ENCODE data around the gene P2RY2.
"Not testable (repeated sequence)": the region's sequence is repeated elsewhere in the genome, so short reads cannot be mapped to it uniquely, and the experiment has no call there.

Gene P2RY2

GRCh38 chr11:73270016-73270854, 52.2 kb downstream of the P2RY2 start:
- no peak for DNase-seq

- no peak for DNase-seq
Observed at GRCh38 chr11:73270855-73271477, 52.9 kb downstream of the P2RY2 start.

- not testable (repeated sequence) for DNase-seq
Observed at GRCh38 chr11:73271478-73271865, 53.4 kb downstream of the P2RY2 start.

GRCh38 chr11:73271936-73272679, 54.0 kb downstream of the P2RY2 start, which contains the start of gene P2RY6:
TSS of gene P2RY6 (plus strand) at chr11:73272338. CDS start at chr11:73296519, 24,181 bp downstream.
- DNase-seq: peak; percentile 76

- DNase-seq: no peak
Observed at GRCh38 chr11:73272680-73273038, 54.6 kb downstream of the P2RY2 start.

- DNase-seq: no peak
Observed at GRCh38 chr11:73273222-73273895, 55.3 kb downstream of the P2RY2 start.

- not testable (repeated sequence) for DNase-seq
Observed at GRCh38 chr11:73274191-73274590, 56.1 kb downstream of the P2RY2 start.

- no peak for DNase-seq
Observed at GRCh38 chr11:73274722-73275380, 56.8 kb downstream of the P2RY2 start.

- DNase-seq: no peak
Observed at GRCh38 chr11:73275381-73275750, 57.3 kb downstream of the P2RY2 start.

GRCh38 chr11:73277467-73277866, 59.4 kb downstream of the P2RY2 start:
- no peak for DNase-seq

GRCh38 chr11:73280626-73281025, 62.5 kb downstream of the P2RY2 start:
- no peak for DNase-seq

- DNase-seq: no peak
Observed at GRCh38 chr11:73281201-73281741, 63.2 kb downstream of the P2RY2 start.

GRCh38 chr11:73281796-73282660, 63.9 kb downstream of the P2RY2 start:
- no peak for DNase-seq

- no peak for DNase-seq
Observed at GRCh38 chr11:73283276-73284000, 65.4 kb downstream of the P2RY2 start.

GRCh38 chr11:73284106-73284505, 66.0 kb downstream of the P2RY2 start:
- DNase-seq: no peak

GRCh38 chr11:73285721-73286120, 67.6 kb downstream of the P2RY2 start:
- no peak for DNase-seq
